GM18520 (cell line): Measurements from ENCODE around the gene PABPN1L.
"Not testable (repeated sequence)": the region's sequence is repeated elsewhere in the genome, so short reads cannot be mapped to it uniquely, and the experiment has no call there.

Experiments used
- ATAC-seq: cut with Tn5 transposase; IDR thresholded peaks from one replicate; pipeline ENCODE4 v1.9.1; 2021; ENCODE audit not compliant: unreplicated experiment

PABPN1L gene

GRCh38 chr16:88833086-88833485, 33.4 kb downstream of the PABPN1L start:
- no peak for ATAC-seq

- ATAC-seq, result no peak
Observed at GRCh38 chr16:88831838-88832237, 34.6 kb downstream of the PABPN1L start.

GRCh38 chr16:88830783-88831182, 35.7 kb downstream of the PABPN1L start:
- no peak for ATAC-seq

GRCh38 chr16:88830258-88830657, 36.2 kb downstream of the PABPN1L start:
- ATAC-seq, result no peak

- no peak for ATAC-seq
Observed at GRCh38 chr16:88828711-88829110, 37.7 kb downstream of the PABPN1L start.

- no peak for ATAC-seq
Observed at GRCh38 chr16:88827727-88828126, 38.7 kb downstream of the PABPN1L start.

GRCh38 chr16:88826070-88826840, 40.2 kb downstream of the PABPN1L start:
- ATAC-seq, result no peak

GRCh38 chr16:88825146-88825545, 41.3 kb downstream of the PABPN1L start:
- ATAC-seq, result no peak

GRCh38 chr16:88824256-88825077, 42.0 kb downstream of the PABPN1L start:
- ATAC-seq, result no peak

- not testable (repeated sequence) for ATAC-seq
Observed at GRCh38 chr16:88823646-88824045, 42.8 kb downstream of the PABPN1L start.

GRCh38 chr16:88822281-88823040, 44.0 kb downstream of the PABPN1L start:
- no peak for ATAC-seq

- no peak for ATAC-seq
Observed at GRCh38 chr16:88821168-88821850, 45.2 kb downstream of the PABPN1L start.

GRCh38 chr16:88820385-88821025, 46.0 kb downstream of the PABPN1L start:
- no peak for ATAC-seq

- no peak for ATAC-seq
Observed at GRCh38 chr16:88819126-88819525, 47.3 kb downstream of the PABPN1L start.

GRCh38 chr16:88818575-88818874, 47.9 kb downstream of the PABPN1L start:
- no peak for ATAC-seq

GRCh38 chr16:88817785-88818574, 48.5 kb downstream of the PABPN1L start:
- no peak for ATAC-seq

GRCh38 chr16:88816736-88817535, 49.5 kb downstream of the PABPN1L start:
- no peak for ATAC-seq

- no peak for ATAC-seq
Observed at GRCh38 chr16:88815901-88816589, 50.4 kb downstream of the PABPN1L start.
